Brain pericyte (primary cell): ENCODE data around the gene SKOR1.

ENCODE experiments used
- DNase-seq: peaks from one replicate; pipeline ENCODE4 v3.0.0-alpha.2; 2012; ENCODE audit warnings: low read depth, low spot score

SKOR1 gene

DNA sequence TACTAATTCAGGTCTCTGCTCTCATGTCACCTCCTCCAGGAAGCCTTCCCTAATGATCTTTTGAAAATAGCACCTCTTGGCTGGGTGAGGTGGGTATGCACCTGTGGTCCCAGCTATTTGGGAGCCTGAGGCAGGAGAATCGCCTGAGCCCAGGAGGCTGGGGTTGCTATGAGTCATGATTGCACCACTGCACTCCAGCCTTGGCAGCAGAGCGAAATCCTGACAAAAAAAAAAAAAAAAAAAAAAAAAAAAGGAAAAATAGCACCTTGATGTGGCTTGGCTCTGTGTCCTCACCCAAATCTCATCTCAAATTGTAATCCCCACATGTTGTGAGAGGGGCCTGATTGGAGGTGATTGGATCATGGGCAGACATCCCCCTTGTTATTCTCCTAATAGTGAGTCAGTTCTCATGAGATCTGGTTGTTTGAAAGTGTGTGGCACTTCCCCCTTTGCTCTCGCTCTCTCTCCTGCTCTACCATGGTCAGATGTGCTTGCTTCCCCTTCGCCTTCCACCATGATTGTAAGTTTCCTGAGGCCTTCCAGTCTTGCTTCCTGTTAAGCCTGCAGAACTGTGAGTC, 25.8 kb downstream of the SKOR1 start:
- no peak for DNase-seq

DNA sequence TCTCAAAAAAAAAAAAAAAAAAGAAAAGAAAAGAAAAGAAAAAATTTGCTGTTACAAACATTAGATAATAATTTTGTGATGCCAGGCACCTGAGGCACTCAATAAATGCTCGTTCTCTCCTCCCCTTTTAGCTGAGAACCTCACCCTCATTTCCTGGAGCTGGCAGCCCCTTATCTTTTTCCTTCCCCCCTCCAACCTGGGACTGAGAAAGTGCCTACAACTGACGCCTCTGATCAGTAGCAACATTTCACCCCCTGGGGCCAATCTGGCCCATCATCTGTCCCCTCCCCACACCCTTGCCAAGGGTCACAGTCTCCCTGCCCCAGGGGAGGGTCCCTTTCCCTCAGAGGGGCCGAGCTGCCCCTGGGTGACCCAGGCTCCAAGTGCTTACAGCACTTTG, 27.1 kb downstream of the SKOR1 start:
- DNase-seq = no peak

DNA sequence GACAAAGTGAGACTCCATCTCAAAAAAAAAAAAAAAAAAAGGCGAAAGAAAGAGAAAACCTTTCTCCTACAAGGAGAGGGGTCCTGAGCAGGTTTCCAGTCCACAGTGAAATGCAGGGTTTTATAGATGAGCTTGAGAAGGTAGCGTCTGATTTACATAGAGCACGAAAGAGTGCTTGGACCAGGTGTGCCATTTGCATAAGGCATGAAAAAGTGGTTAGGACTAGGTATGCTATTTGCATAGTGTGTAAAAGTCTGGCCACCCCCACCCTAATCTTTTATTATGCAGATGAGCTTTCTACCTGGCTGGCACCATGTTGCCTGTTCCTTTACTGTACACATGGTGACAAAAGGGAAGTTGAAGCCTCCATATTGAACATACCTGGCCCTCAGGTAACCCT, 28.1 kb downstream of the SKOR1 start:
- no peak for DNase-seq

DNA sequence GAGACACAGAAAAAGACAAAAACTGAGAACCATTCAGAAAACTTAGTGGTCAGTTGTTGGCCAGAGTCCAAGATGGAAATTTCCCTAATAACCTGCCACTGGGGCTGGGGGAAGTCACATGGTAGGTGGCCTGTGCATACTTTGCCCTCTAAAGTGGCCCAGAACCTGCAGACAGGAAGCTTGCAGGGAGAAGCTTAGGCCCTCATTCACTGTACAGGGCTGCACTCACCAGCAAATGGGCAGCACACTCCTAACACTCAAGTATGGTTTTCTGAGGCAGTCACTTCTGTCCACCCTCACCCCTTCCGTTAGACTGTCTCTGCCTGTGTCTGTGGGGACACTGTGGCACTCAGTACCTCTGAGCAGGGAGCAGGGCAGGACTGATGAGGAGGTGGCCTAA, 29.0 kb downstream of the SKOR1 start:
- no peak for DNase-seq

DNA sequence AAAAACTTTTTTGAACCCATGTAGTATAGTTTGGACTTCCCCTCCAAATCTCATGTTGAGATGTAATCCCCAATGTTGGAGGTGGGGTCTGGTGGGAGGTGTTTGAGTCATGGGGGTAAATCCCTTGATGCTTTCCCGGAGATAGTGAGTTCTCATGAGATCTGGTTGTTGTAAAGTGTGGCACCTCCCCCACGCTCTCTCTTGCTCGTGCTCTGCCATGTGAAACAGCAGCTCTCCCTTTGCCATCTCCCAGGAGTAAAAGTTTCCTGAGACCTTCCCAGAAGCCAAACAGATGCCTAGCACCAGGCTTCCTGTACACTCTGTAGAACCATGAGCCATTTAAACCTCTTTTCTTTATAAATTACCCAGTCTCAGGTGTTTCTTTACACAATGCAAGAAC, 30.5 kb downstream of the SKOR1 start:
- DNase-seq = no peak

DNA sequence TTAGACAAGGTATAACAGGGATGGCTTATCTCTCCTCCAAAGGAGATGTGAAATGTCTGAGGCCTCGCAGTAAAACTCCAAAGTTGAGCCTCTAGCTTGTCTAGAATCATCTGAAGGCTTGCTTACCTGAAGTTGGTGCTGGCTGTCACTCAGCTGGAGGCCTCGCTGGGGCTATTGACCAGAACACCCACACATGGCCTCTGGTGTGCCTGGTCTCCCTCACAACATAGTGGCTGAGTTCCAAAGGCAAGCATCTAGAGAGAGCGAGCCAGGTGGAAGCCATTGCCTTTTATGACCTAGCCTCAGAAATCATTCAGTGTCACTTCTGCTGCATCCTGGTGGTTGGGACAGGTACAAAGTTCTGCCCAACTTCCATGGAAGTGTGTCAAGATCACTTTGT, 31.9 kb downstream of the SKOR1 start:
- no peak for DNase-seq

DNA sequence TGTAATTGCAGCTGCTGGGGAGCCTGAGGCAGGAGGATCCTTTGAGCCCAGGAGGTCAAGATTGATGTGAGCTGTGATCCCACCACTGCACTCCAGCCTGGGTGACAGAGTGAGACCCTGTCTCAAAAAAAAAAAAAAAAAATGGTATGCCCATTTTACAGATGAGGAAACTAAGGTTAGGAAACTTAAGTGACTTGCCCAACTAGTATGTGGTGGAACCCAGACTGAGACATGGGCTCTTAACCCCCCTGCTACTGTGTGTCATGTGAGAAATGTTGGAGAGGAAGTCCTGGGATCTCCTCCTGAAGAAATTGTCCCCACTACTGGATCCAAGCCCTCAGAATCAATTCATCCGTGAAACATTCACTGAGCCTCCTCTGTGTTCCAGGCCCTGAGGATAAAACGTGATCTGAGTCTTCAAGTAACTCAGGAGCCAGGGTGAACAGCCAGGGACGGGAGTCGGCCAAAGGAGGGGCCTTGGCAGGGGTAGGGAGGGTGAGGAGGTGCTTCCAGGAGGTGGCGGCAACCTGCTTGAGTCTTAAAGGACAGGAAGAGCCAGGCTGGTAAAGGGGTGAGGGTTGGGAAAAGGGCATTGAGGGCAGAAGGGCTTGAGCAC, 34.1 kb downstream of the SKOR1 start:
- DNase-seq = no peak

DNA sequence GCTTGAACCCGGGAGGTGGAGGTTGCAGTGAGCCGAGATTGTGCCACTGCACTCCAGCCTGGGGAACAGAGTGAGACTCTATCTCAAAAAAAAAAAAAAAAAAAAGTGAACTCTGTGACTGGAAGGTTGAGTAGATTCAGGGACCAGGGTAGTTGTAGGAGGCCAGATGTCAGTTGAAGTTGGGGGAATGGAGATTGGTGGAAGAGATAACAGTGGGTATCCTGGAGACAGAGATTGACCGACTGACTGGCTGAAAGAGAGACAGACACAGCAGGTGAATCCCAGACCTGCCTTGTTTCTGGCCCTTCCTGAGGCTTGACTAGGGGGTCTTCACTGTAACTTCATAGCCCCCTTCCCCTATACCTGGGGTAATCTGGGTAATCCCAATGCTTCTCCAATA, 36.7 kb downstream of the SKOR1 start:
- no peak for DNase-seq

DNA sequence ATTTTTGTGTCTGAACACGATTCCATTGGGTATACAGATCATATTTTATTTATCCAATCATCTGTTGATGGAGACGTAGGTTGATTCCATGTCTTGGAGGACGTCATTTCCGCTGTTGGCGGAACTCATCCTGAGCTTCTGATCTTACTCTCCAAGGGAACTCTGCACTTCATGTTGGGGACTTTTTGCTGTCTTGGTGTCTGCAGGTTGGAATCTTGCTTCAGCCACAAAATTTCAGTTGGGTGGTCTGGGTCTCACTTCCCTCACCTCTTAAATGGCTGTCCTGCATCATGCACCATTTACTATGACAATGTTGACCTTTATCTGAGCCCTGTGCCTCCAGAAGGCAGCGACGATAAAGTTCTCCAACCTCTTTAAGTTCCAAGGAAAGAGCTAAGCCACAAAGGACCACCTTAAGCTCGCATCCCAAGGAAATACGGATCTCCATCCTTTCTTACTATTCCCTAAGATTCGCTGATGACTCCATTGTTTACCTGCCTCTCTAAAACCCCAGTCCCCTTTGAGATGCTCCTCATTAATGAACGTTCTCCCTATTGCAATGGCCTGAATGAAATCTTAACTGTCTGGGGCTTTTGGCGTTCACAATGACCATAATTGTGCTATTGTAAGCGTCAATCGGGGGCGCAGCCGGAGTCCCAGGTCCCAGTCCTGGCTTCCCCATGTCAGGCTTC, 37.6 kb downstream of the SKOR1 start:
- no peak for DNase-seq

DNA sequence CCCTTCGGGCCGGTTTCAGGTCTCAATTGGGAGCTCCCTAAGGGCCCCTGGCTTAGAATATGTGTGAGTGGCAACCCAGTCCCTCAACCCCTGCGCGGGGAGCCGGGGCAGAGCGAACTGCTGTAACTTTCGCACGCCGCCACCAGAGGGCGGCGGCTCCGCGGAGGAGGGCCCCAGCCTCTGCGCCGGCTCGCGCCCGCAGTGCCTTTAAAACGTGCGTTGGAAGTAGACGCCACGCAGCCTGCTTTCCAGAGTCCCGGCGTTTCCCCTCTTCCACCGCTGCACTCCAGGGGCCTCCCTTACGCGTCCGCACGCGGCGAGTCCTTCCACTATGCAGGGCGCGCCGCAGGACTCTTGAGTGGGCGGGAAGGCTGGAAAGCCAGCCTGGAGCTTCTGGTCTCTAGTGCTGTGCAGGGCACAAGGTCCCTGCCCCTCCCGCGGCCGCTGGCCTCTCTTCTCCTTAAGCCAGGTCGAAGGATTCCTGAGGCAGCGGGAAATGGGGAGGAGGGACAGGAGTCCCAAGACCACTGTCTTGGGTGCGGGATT, 38.2 kb downstream of the SKOR1 start:
- DNase-seq = no peak

DNA sequence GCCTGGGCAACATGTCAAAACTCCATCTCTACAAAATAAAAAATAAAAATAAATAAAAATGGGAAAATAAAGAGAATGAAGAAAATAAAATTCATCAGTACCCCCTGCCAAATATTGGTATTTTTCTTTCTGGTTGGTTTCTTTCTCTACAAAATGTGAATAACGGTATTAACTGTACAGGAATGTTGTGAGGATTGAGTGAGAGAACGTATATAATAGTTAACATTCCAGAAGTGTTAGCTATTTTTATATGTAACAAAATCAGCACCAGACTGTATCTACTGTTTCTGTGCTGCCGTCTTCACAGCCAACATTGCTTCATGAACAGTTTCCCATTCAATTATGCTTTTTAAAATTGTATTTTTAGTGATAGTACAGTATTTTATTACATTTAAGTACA, 40.0 kb downstream of the SKOR1 start:
- DNase-seq = no peak

DNA sequence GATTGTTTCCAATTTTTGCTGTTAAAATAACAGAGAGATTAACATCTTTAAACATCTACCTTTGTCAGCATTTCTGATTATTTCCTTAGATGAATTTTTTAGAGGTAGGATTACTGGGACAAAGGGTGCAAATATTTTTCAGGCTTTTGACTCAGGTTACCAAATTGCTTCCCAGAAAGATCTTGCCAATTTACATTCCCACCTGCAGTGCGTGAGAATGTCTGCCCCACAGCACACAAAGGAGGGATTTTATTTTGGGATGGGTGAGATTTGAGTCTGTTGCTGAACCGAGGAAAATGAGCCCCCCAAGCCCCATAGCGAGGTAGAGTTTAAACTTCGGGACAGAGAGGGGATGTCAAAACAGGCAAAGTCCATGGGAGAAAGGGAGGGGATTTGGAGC, 40.5 kb downstream of the SKOR1 start:
- DNase-seq = no peak

DNA sequence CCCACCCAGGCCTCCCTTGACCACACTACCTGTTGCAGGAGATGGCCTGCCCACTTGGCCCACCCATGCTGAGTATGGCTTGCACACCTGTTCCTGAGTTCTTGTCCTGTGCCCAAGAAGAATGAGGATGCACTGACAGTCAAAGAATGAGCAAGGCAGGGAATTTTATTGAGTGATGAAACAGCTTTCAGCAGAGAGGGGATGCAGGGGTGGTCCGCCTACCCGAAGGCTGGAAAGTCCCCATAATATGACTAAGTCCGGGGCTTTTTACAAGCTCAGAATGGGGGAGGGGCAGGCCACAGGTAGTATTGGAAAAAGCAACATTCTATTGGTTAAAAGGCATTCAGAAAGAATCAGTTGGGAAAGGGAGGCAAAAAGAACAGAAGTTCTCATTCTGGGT, 44.4 kb downstream of the SKOR1 start:
- DNase-seq = no peak

DNA sequence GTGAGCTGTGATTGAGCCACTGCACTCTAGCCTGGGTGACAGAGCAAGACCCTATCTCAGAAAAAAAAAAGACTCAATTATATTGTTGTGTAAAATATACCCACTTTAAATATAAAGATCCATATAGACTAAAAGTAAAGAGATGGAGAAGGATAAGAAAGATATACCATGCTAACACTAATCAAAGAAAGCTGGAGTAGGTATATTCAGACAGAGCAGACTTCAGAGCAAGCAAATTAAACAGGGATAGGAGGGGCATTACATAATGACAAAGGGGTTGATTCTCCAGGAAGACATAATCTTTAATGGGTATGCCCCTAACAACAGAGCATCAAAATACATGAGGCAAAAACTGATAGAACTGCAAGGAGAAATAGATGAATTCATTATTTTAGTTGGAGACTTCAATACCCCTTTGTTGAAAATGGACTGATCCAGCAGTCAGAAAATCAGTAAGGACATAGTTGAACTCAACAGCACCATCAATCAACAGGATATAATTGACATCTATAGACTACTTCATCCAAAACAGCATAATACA, 45.6 kb downstream of the SKOR1 start:
- no peak for DNase-seq

DNA sequence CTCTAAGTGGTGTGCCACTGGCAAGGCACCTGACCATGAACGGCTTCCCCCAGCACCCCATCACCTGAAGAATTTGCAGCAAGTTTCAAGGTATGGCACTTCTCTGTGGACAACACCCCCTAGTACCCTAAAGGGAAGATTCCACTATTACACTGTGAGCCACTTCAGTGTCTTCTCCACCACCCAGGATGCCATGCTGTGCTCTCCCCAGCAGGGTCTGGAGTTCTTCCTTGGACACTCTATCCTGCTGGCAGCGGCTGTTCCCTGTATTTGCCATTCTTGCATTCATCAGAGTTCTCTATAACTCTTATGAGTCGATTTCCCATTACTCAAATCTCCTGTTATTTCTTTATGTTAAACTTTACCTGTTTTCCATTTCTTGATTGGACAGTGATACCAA, 48.5 kb downstream of the SKOR1 start:
- no peak for DNase-seq

DNA sequence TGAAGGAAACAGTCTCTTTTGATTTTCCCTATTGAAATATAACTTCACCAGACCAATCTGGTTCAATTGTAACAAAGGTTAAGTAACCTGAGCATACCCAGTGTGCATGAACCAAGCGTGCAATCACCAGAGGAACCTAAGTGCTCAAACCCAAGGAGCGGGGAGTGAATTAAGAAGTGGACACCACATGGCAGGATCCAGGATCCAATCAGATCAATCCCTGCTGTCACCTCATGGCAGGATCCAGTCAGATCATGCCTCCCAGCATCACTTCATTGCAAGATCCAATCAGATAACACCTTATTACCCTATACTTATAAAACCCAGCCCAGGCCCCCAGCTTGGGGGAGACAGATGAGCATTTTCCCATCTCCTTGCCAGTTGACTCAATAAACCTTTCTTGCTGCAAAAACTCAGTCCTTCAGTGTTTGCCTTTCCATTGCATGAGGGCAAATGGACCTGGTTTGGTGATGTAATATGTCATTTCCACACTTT, 53.5 kb downstream of the SKOR1 start:
- DNase-seq = no peak

DNA sequence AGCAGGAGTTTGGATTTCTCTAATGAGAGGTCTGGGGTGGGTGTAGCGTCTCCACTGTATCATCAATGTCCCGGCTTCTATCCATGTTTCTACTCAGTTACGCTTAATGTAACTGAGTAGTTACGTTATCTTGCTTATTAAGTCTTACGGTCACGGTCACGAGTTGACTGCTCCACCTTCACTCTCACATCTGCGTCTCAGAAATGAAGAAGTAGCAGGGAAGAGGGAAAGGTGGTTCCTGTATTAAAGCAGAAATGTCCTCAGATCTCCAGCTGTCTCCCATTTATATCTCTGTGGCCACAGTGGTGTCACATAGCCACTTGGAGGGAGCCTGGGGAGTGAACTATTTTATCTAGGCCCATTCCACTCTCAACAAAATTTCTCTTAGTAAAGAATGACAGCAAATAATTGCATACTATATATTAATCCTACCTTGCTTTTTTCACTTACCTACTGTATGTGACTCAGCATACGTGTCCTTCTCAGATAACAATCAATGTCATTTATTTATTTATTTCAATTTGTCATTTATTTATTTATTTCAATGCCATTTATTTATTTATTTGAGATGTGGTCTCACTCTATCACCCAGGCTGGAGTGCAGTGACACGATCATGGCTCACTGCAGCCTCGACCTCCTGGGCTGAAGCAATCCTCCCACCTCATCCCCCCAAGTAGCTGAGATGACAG, 54.3 kb downstream of the SKOR1 start:
- DNase-seq = no peak

DNA sequence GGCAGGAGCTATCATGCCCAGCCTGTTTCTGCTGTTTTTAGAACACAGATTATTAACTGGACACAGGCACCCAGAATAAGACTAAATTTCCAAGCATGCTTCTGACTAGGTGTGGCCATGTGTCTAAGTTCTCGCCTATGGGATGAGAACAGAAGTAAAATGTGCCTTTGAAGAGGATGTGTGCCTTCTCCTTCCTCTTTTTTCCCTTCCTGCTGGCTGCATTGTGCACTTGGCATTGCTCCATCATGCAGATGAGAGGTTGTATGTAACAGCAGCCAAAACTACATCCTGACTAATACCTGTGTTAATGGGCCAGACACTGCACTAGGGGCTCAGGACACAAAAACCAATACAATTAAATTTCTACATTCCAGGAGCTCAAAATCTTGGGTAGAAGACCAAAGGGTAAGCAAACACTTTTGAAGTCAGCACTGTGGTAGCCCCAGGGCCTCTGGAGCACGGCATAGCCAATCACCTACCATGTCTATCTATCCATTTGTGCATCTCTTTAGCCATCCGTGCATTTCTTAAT, 55.4 kb downstream of the SKOR1 start:
- DNase-seq = no peak

DNA sequence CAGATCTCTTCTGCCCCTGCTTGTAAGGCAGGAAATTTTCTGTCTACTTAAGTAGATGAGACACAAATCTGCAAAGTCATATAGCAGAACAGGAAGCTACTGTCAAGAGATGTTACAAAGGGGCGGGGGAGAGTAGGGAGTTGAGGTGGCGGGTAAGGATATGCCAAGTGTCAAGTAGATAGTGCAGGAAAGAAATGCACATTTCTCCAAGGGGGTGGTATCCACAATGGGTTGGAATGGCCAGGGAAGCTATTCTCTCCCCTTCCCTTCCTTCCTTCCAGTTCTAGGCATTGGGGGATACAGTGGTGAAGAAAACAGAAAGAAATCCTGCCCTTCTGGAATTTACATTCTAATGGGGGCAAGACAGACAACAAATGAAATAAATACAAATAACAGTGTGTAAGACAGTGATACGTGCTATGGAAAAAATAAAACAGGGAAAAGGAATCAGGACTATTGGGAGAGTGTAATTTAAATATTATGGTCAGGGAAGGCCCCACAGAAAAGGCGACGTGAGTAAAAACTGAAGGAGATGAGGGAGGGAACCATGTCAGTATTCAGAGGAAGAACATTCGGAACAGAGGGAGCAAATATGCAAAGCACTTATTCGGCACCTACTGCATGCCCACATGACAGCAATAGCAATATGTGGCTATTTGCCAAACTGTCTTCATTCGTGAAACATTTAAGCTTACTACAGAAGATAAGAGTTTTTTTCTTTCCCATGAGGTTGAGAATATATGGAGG, 57.4 kb downstream of the SKOR1 start:
- DNase-seq = no peak

DNA sequence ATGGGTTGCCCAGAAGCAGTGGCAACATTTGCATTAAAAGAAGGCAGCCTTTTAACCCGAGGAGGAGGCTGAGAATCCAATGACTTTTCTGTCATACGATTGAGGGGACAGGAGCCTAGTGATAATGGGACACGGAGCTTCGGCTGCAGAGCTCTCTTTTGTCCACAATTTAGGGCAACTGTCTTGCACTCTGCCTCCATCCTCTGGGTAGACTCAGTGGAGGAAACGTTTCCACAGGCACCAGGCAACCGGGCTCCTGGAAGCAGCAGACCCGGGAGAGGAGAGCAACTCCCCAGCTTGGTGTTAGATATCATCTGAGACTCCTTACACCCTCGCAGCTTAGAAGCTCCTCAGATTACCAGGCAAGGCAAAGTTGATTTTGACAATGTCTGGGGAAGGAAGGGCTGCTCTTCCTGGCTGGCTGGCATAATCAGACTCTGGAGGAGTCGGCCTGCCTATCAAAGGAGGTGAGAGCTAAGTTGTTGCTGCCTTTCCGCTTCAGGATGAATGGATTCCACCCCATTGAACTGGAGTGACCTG, 58.0 kb downstream of the SKOR1 start:
- DNase-seq = no peak

DNA sequence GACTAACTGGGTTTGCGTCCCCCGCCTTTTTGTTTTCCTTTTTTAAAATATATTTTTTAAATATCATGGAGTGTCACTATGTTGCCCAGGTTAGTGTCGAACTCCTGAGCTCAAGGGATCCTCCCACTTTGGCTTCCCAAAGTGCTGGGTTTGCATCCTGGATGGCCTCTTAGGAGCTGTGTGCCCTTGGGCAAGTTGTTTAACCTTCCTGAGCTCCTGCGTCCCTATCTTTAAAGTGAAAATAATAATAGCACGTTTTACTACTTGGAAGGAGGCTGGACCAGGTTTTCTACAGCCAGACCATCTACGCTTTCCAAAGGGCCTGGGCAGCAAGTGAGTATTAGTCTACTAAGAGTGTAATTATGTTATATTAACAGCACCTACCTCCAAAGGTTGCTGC, 58.7 kb downstream of the SKOR1 start:
- no peak for DNase-seq
